WTC11 (cell line): ENCODE data around the gene KRT37. TPM values are rescaled to one million over a fixed set of nuclear protein-coding genes. Genes with fewer than 3 reads are reported as not detected.

Source experiments
- ATAC-seq: fragments of 200-7000 bp; cut with Tn5 transposase; 2 replicates; pipeline ENCODE4 v1.10.0; 2021; ENCODE audit warnings: mild to moderate bottlenecking, moderate library complexity
- CTCF ChIA-PET: fragments of 300-600 bp; sonication (Branson Sonifier 250); formaldehyde crosslinking; loops from one replicate; lab custom pipeline; 2021; ENCODE audit warnings: antibody characterized with exemption; lab: Charles Lee
- POLR2A ChIA-PET: fragments of 350-600 bp; sonication (Branson Sonifier 250); formaldehyde crosslinking; loops from one replicate; lab custom pipeline; 2021; ENCODE audit warnings: antibody characterized with exemption; lab: Charles Lee
- DNase-seq: peaks from one replicate; pipeline ENCODE4 v3.0.0; 2021; ENCODE audit warnings: low spot score
- H3K27ac Mint-ChIP-seq: 2 replicates; pipeline ENCODE4 v1.8.0; 2021; ENCODE audit warnings: mixed read lengths
- H3K27me3 Mint-ChIP-seq: 2 replicates; pipeline ENCODE4 v1.8.0; 2021; ENCODE audit warnings: low read depth, mild to moderate bottlenecking, moderate library complexity, mixed read lengths
- H3K36me3 Mint-ChIP-seq: 2 replicates; pipeline ENCODE4 v1.8.0; 2021; ENCODE audit warnings: mixed read lengths
- H3K4me1 Mint-ChIP-seq: 2 replicates; pipeline ENCODE4 v1.8.0; 2022; ENCODE audit warnings: mixed read lengths
- H3K4me3 Mint-ChIP-seq: 2 replicates; pipeline ENCODE4 v1.8.0; 2021; ENCODE audit warnings: mild to moderate bottlenecking, moderate library complexity, mixed read lengths
- H3K9me3 Mint-ChIP-seq: 2 replicates; pipeline ENCODE4 v1.8.0; 2021; ENCODE audit warnings: mixed read lengths
- CREB1 ChIP-seq: sonication (generic); formaldehyde crosslinking; IDR thresholded peaks from 2 replicates; pipeline ENCODE4 v1.8.0; 2023; ENCODE audit warnings: mild to moderate bottlenecking, missing genetic modification reagents
- GABPB1 ChIP-seq: sonication (generic); formaldehyde crosslinking; IDR thresholded peaks from 2 replicates; pipeline ENCODE4 v1.8.1; 2023; ENCODE audit warnings: mild to moderate bottlenecking, missing genetic modification reagents
- HMGA2 ChIP-seq: fragments of 250-450 bp; sonication (Bioruptor Pico); IDR thresholded peaks from 2 replicates; pipeline ENCODE4 v1.4.0; 2021; ENCODE audit warnings: mild to moderate bottlenecking, moderate library complexity
- NFE2L1 ChIP-seq: sonication (generic); formaldehyde crosslinking; IDR thresholded peaks from 2 replicates; pipeline ENCODE4 v1.8.1; 2023; ENCODE audit warnings: missing genetic modification reagents
- NR2C2 ChIP-seq: sonication (generic); formaldehyde crosslinking; IDR thresholded peaks from 2 replicates; pipeline ENCODE4 v1.8.0; 2022; ENCODE audit warnings: mild to moderate bottlenecking, missing genetic modification reagents
- SMAD3 ChIP-seq: sonication (generic); formaldehyde crosslinking; IDR thresholded peaks from 2 replicates; pipeline ENCODE4 v1.8.0; 2022; ENCODE audit warnings: missing genetic modification reagents, mild to moderate bottlenecking, borderline replicate concordance
- TEAD1 ChIP-seq: sonication (generic); formaldehyde crosslinking; IDR thresholded peaks from 2 replicates; pipeline ENCODE4 v1.8.0; 2022; ENCODE audit warnings: mild to moderate bottlenecking, missing genetic modification reagents
- total RNA-seq: library from RNA; stranded (reverse); gene quantifications from 3 replicates; pipeline ENCODE4 v1.2.3, GENCODE V29; 2021
- TF ChIP-seq, protein P1 (sequence below): sonication (generic); formaldehyde crosslinking; IDR thresholded peaks from 2 replicates; pipeline ENCODE4 v1.8.0; 2023; ENCODE audit warnings: missing genetic modification reagents, mild to moderate bottlenecking, borderline replicate concordance
- TF ChIP-seq, protein P2 (sequence below): sonication (generic); formaldehyde crosslinking; IDR thresholded peaks from 2 replicates; pipeline ENCODE4 v1.8.0; 2022; ENCODE audit warnings: missing genetic modification reagents
- TF ChIP-seq, protein P3 (sequence below): sonication (generic); formaldehyde crosslinking; IDR thresholded peaks from 2 replicates; pipeline ENCODE4 v1.8.1; 2022; ENCODE audit warnings: missing genetic modification reagents, borderline replicate concordance
- TF ChIP-seq, protein P4 (sequence below): fragments of 250-450 bp; sonication (Bioruptor Pico); IDR thresholded peaks from 2 replicates; pipeline ENCODE4 v1.9.0; 2021; ENCODE audit warnings: mild to moderate bottlenecking
- TF ChIP-seq, protein P5 (sequence below): sonication (generic); formaldehyde crosslinking; IDR thresholded peaks from 2 replicates; pipeline ENCODE4 v1.8.1; 2022; ENCODE audit warnings: low read depth, mild to moderate bottlenecking, moderate library complexity, missing genetic modification reagents, borderline replicate concordance

The KRT37 gene
- total RNA-seq, 1 experiment from 2014 or later = not detected

DNA sequence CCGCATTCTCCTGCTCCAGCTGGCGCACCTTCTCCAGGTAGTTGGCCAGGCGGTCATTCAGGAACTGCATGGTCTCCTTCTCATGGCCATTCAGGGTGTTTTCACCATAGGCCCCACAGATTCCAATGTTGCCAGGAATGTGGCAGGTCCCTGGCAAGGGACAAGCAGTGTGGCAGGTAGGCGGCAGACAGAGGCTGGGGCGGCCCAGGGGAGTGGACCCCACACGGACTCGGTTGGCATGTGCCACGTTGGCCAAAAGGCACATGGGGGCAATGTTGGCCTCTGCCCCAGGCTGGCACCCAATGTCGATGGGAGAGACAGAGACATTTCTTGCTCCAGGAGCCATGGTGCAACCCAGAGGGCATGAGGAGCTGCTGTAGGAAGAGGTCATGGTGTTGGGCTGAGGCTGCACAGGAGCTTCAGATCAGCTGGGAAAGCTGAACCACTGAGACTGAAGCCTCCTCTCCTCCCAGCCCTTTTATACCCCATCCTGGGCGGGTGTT, 16.2 kb upstream of the KRT37 start, which contains the start of gene KRT38:
Gene KRT38, minus strand, starts transcription at position 453 of the 503 bp plus-strand sequence. Its CDS starts 62 bp downstream, at position 391.
- peaks cover 9% of the 10 kb centered on the region for H3K27me3 Mint-ChIP-seq

More for the DNA sequence above, 16.2 kb upstream of the KRT37 start, which contains the start of gene KRT38:
- TF ChIP-seq, protein P1, sequence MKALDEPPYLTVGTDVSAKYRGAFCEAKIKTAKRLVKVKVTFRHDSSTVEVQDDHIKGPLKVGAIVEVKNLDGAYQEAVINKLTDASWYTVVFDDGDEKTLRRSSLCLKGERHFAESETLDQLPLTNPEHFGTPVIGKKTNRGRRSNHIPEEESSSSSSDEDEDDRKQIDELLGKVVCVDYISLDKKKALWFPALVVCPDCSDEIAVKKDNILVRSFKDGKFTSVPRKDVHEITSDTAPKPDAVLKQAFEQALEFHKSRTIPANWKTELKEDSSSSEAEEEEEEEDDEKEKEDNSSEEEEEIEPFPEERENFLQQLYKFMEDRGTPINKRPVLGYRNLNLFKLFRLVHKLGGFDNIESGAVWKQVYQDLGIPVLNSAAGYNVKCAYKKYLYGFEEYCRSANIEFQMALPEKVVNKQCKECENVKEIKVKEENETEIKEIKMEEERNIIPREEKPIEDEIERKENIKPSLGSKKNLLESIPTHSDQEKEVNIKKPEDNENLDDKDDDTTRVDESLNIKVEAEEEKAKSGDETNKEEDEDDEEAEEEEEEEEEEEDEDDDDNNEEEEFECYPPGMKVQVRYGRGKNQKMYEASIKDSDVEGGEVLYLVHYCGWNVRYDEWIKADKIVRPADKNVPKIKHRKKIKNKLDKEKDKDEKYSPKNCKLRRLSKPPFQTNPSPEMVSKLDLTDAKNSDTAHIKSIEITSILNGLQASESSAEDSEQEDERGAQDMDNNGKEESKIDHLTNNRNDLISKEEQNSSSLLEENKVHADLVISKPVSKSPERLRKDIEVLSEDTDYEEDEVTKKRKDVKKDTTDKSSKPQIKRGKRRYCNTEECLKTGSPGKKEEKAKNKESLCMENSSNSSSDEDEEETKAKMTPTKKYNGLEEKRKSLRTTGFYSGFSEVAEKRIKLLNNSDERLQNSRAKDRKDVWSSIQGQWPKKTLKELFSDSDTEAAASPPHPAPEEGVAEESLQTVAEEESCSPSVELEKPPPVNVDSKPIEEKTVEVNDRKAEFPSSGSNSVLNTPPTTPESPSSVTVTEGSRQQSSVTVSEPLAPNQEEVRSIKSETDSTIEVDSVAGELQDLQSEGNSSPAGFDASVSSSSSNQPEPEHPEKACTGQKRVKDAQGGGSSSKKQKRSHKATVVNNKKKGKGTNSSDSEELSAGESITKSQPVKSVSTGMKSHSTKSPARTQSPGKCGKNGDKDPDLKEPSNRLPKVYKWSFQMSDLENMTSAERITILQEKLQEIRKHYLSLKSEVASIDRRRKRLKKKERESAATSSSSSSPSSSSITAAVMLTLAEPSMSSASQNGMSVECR = no peak
- TF ChIP-seq, protein P2, sequence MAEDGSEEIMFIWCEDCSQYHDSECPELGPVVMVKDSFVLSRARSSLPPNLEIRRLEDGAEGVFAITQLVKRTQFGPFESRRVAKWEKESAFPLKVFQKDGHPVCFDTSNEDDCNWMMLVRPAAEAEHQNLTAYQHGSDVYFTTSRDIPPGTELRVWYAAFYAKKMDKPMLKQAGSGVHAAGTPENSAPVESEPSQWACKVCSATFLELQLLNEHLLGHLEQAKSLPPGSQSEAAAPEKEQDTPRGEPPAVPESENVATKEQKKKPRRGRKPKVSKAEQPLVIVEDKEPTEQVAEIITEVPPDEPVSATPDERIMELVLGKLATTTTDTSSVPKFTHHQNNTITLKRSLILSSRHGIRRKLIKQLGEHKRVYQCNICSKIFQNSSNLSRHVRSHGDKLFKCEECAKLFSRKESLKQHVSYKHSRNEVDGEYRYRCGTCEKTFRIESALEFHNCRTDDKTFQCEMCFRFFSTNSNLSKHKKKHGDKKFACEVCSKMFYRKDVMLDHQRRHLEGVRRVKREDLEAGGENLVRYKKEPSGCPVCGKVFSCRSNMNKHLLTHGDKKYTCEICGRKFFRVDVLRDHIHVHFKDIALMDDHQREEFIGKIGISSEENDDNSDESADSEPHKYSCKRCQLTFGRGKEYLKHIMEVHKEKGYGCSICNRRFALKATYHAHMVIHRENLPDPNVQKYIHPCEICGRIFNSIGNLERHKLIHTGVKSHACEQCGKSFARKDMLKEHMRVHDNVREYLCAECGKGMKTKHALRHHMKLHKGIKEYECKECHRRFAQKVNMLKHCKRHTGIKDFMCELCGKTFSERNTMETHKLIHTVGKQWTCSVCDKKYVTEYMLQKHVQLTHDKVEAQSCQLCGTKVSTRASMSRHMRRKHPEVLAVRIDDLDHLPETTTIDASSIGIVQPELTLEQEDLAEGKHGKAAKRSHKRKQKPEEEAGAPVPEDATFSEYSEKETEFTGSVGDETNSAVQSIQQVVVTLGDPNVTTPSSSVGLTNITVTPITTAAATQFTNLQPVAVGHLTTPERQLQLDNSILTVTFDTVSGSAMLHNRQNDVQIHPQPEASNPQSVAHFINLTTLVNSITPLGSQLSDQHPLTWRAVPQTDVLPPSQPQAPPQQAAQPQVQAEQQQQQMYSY (CRISPR knock-in tag) = no peak
- TF ChIP-seq NR2C2 (CRISPR knock-in tag) (no peak), CREB1 (CRISPR knock-in tag) (no peak), HMGA2 (CRISPR knock-in tag) (no peak), GABPB1 (CRISPR knock-in tag) (no peak), TEAD1 (CRISPR knock-in tag) (no peak), NFE2L1 (CRISPR knock-in tag) (no peak), SMAD3 (CRISPR knock-in tag) (no peak)
- TF ChIP-seq, protein P3, sequence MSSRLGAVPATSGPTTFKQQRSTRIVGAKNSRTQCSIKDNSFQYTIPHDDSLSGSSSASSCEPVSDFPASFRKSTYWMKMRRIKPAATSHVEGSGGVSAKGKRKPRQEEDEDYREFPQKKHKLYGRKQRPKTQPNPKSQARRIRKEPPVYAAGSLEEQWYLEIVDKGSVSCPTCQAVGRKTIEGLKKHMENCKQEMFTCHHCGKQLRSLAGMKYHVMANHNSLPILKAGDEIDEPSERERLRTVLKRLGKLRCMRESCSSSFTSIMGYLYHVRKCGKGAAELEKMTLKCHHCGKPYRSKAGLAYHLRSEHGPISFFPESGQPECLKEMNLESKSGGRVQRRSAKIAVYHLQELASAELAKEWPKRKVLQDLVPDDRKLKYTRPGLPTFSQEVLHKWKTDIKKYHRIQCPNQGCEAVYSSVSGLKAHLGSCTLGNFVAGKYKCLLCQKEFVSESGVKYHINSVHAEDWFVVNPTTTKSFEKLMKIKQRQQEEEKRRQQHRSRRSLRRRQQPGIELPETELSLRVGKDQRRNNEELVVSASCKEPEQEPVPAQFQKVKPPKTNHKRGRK (CRISPR knock-in tag) = no peak
- TF ChIP-seq, protein P4, sequence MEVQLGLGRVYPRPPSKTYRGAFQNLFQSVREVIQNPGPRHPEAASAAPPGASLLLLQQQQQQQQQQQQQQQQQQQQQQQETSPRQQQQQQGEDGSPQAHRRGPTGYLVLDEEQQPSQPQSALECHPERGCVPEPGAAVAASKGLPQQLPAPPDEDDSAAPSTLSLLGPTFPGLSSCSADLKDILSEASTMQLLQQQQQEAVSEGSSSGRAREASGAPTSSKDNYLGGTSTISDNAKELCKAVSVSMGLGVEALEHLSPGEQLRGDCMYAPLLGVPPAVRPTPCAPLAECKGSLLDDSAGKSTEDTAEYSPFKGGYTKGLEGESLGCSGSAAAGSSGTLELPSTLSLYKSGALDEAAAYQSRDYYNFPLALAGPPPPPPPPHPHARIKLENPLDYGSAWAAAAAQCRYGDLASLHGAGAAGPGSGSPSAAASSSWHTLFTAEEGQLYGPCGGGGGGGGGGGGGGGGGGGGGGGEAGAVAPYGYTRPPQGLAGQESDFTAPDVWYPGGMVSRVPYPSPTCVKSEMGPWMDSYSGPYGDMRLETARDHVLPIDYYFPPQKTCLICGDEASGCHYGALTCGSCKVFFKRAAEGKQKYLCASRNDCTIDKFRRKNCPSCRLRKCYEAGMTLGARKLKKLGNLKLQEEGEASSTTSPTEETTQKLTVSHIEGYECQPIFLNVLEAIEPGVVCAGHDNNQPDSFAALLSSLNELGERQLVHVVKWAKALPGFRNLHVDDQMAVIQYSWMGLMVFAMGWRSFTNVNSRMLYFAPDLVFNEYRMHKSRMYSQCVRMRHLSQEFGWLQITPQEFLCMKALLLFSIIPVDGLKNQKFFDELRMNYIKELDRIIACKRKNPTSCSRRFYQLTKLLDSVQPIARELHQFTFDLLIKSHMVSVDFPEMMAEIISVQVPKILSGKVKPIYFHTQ = no peak
- TF ChIP-seq, protein P5, sequence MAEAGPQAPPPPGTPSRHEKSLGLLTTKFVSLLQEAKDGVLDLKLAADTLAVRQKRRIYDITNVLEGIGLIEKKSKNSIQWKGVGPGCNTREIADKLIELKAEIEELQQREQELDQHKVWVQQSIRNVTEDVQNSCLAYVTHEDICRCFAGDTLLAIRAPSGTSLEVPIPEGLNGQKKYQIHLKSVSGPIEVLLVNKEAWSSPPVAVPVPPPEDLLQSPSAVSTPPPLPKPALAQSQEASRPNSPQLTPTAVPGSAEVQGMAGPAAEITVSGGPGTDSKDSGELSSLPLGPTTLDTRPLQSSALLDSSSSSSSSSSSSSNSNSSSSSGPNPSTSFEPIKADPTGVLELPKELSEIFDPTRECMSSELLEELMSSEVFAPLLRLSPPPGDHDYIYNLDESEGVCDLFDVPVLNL (CRISPR knock-in tag) = no peak
- no peaks in the 10 kb centered on the region for H3K36me3 Mint-ChIP-seq
- ATAC-seq = no peak
- H3K27ac Mint-ChIP-seq = no peak within 1 kb of the TSS
- peaks cover 7% of the 10 kb centered on the region for H3K9me3 Mint-ChIP-seq
- H3K4me3 Mint-ChIP-seq = no peak within 1 kb of the TSS
- DNase-seq = no peak
- 0 out of 2 replicates have a peak, but pooled peaks cover 4% of the 10 kb centered on the region for H3K4me1 Mint-ChIP-seq
- ChIA-PET CTCF (no interaction called here), POLR2A (no interaction called here)
